Measurements from ENCODE around the gene SLC35G6. TPM values are rescaled to one million over a fixed set of nuclear protein-coding genes. Genes with fewer than 3 reads are reported as not detected.

SLC35G6 gene
- total RNA-seq, 1 donor from 2014 or later, result not detected

- Mint-ChIP-seq H3K9me3 (ENCODE audit: low read depth) (no peaks in the 10 kb centered on the region), H3K27ac (peak overlapping the region; percentile 49), H3K4me3 (ENCODE audit: low read depth) (no peak overlapping the region), H3K4me1 (ENCODE audit: low read depth) (peaks cover 32% of the 10 kb centered on the region), H3K36me3 (ENCODE audit: insufficient read depth) (no peaks in the 10 kb centered on the region), H3K27me3 (no peaks in the 10 kb centered on the region)
- no peak for TF ChIP-seq CTCF (IDR thresholded peaks at IDR 0.05; ENCODE audit: unreplicated experiment)
- DNase-seq (ENCODE audit: low spot score, unreplicated experiment), result no peak
Measured at GRCh38 chr17:7475764-7476422, 5.4 kb upstream of the SLC35G6 start.

GRCh38 chr17:7476494-7476893 is 4.8 kb upstream of the SLC35G6 start:
- no peaks in the 10 kb centered on the region for H3K27me3 Mint-ChIP-seq
- no peaks in the 10 kb centered on the region for H3K9me3 Mint-ChIP-seq (ENCODE audit: low read depth)
- no peak overlapping the region for H3K4me3 Mint-ChIP-seq (ENCODE audit: low read depth)
- H3K36me3 Mint-ChIP-seq (ENCODE audit: insufficient read depth), result no peaks in the 10 kb centered on the region
- no peak for DNase-seq (ENCODE audit: low spot score, unreplicated experiment)
- no peak for TF ChIP-seq CTCF (IDR thresholded peaks at IDR 0.05; ENCODE audit: unreplicated experiment)
- peak overlapping the region; percentile 49 for H3K27ac Mint-ChIP-seq
- peaks cover 35% of the 10 kb centered on the region for H3K4me1 Mint-ChIP-seq (ENCODE audit: low read depth)

- no peaks in the 10 kb centered on the region for H3K36me3 Mint-ChIP-seq (ENCODE audit: insufficient read depth)
Measured at GRCh38 chr17:7476951-7477350, 4.3 kb upstream of the SLC35G6 start.

GRCh38 chr17:7477392-7478275 is 3.6 kb upstream of the SLC35G6 start:
- Mint-ChIP-seq H3K27ac (peak overlapping the region; percentile 99), H3K4me3 (ENCODE audit: low read depth) (peak overlapping the region; percentile 84), H3K27me3 (no peaks in the 10 kb centered on the region), H3K36me3 (ENCODE audit: insufficient read depth) (no peaks in the 10 kb centered on the region), H3K9me3 (ENCODE audit: low read depth) (no peaks in the 10 kb centered on the region), H3K4me1 (ENCODE audit: low read depth) (peaks cover 41% of the 10 kb centered on the region)
- no peak for TF ChIP-seq CTCF (IDR thresholded peaks at IDR 0.05; ENCODE audit: unreplicated experiment)
- peak; percentile 26 for DNase-seq (ENCODE audit: low spot score, unreplicated experiment)

More at GRCh38 chr17:7476951-7477350, 4.3 kb upstream of the SLC35G6 start:
- Mint-ChIP-seq H3K27ac (peak overlapping the region; percentile 99), H3K4me1 (ENCODE audit: low read depth) (peaks cover 37% of the 10 kb centered on the region), H3K27me3 (no peaks in the 10 kb centered on the region), H3K9me3 (ENCODE audit: low read depth) (no peaks in the 10 kb centered on the region), H3K4me3 (ENCODE audit: low read depth) (no peak overlapping the region)
- TF ChIP-seq CTCF (IDR thresholded peaks at IDR 0.05; ENCODE audit: unreplicated experiment), result no peak
- no peak for DNase-seq (ENCODE audit: low spot score, unreplicated experiment)

Measured in progenitor cell of endocrine pancreas (in vitro differentiated cells).